Right hindlimb (tissue), 1 donor: ENCODE results near the gene FNDC11.
"Not testable (repeated sequence)": the region's sequence is repeated elsewhere in the genome, so short reads cannot be mapped to it uniquely, and the experiment has no call there.

Experiments
- DNase-seq: peaks from one replicate; pipeline ENCODE4 v3.0.0-alpha.2; 2018

The FNDC11 gene

GRCh38 chr20:63568170-63568981 lies 14.4 kb downstream of the FNDC11 start:
- DNase-seq, result no peak

GRCh38 chr20:63568986-63569949 lies 15.3 kb downstream of the FNDC11 start:
- DNase-seq, result peak; percentile 63

- DNase-seq, result no peak
These were observed 16.5 kb downstream of the FNDC11 start for GRCh38 chr20:63570281-63571086.

- DNase-seq, result not testable (repeated sequence)
These were observed 17.1 kb downstream of the FNDC11 start for GRCh38 chr20:63571087-63571478.

GRCh38 chr20:63572071-63572787 lies 18.3 kb downstream of the FNDC11 start:
- no peak for DNase-seq

GRCh38 chr20:63572788-63573646 lies 19.1 kb downstream of the FNDC11 start:
- DNase-seq, result no peak

- DNase-seq, result no peak
These were observed 19.7 kb downstream of the FNDC11 start for GRCh38 chr20:63573647-63574131.

- DNase-seq, result peak; percentile 88
These were observed 20.3 kb downstream of the FNDC11 start, which contains the start of gene HELZ2 for GRCh38 chr20:63574156-63574828. Gene HELZ2, minus strand, starts transcription at chr20:63574239. Its CDS starts 1,854 bp downstream, at chr20:63572385.

- no peak for DNase-seq
These were observed 21.1 kb downstream of the FNDC11 start for GRCh38 chr20:63574829-63575743.

GRCh38 chr20:63576311-63576710 lies 22.4 kb downstream of the FNDC11 start:
- DNase-seq, result no peak

- DNase-seq, result no peak
These were observed 23.4 kb downstream of the FNDC11 start for GRCh38 chr20:63577317-63577894.

GRCh38 chr20:63578224-63579016 lies 24.5 kb downstream of the FNDC11 start:
- DNase-seq, result no peak

GRCh38 chr20:63579017-63579694 lies 25.2 kb downstream of the FNDC11 start:
- DNase-seq, result no peak

- no peak for DNase-seq
These were observed 27.0 kb downstream of the FNDC11 start for GRCh38 chr20:63580796-63581461.

- DNase-seq, result no peak
These were observed 28.6 kb downstream of the FNDC11 start for GRCh38 chr20:63582382-63583063.
